GM19035 (cell line): ENCODE measurements around the gene C5orf58.
A peak's percentile ranks its signal among the peaks of the same experiment; 100 is the strongest.

Source experiments
- ATAC-seq: cut with Tn5 transposase; IDR thresholded peaks from one replicate; pipeline ENCODE4 v1.9.1; 2021; ENCODE audit not compliant: unreplicated experiment

The C5orf58 gene

GRCh38 chr5:170278611-170279458, 46.0 kb downstream of the C5orf58 start:
- ATAC-seq = peak; percentile 90

- ATAC-seq = no peak
Measured at GRCh38 chr5:170279459-170279817, 46.7 kb downstream of the C5orf58 start.

DNA sequence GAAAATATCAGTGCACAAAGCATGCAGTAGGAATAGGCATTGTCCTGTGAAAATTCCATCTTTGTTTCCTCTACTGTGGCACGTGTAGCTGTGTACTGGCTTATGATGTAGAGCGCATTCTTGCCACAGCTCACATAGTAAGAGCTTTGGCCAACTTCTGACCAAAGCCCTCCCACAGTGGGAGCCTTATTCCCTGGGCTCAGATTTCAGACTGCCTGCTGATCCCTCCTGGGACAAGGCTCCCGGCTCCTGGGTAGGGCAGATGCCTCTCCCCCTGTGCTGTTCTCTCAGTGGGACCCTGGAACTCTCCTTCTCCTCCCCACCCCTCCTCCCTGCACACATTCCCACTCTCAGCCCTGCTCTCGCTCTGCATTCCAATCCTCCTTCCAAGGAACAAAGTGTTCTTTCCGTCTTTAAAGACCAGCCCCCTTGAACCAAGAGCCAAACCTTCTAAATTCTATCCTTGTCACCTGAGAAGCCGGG, 47.3 kb downstream of the C5orf58 start:
- ATAC-seq = no peak

DNA sequence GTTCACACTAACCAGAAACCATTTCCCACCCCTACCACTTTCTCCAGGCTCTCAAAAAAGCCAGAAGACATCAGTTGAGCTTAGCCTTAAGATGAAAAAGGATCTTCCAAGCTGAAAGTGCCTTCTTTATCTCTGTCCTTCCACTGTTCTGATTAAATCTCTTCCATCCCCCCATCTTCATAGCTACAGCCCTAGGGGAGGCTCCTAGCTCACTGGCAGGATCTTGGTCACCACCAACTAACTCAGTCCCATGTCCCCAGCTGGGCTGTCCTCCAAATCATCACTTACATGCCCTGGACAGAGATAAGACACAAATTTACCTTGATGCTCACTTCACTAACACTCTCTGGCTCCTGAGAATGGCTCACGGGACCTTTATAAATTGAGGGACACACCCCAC, 50.5 kb downstream of the C5orf58 start:
- no peak for ATAC-seq

GRCh38 chr5:170284231-170284630, 51.4 kb downstream of the C5orf58 start:
- no peak for ATAC-seq

DNA sequence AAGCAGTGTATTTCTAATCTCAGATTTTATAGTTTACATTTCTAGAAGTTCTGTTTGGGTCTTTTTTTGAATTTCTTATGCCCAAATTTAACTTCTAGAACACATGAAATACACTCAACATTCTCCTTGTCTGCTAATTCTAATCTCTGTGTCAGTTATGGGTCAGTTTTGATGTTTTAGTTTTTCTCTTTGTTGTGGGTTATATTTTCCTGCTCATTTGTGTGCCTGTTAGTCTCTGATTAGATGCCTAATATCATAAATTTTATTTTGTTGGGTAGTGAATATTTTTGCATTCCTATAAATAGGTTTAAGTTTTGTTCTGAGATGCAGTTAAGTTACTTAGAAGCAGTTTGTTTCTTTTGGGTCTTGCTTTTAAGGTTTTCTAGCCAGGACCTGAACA, 52.4 kb downstream of the C5orf58 start:
- ATAC-seq = no peak

- no peak for ATAC-seq
Measured at GRCh38 chr5:170286386-170286925, 53.7 kb downstream of the C5orf58 start.

DNA sequence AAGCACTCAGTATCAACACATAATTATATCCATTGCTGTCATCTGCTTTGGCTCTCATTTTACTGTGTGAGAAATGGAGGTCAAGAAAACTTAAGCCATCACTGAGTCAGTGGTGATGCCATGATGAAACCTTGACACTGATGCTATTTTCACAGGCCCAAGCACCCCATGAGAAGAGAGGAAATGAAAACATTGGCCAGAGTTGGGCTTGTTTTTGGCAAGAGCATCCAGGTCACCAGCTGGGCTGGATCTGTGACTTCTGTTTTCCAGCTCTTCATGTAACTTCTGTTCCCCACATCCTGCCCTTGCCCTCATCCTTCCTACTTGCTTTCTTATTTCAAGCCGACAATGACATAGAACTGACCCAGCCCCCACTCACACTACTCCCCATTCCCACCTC, 54.7 kb downstream of the C5orf58 start:
- no peak for ATAC-seq

GRCh38 chr5:170288151-170288550, 55.4 kb downstream of the C5orf58 start:
- no peak for ATAC-seq

GRCh38 chr5:170288551-170288950, 55.8 kb downstream of the C5orf58 start:
- ATAC-seq = no peak

- no peak for ATAC-seq
Measured at GRCh38 chr5:170289121-170289520, 56.3 kb downstream of the C5orf58 start.

DNA sequence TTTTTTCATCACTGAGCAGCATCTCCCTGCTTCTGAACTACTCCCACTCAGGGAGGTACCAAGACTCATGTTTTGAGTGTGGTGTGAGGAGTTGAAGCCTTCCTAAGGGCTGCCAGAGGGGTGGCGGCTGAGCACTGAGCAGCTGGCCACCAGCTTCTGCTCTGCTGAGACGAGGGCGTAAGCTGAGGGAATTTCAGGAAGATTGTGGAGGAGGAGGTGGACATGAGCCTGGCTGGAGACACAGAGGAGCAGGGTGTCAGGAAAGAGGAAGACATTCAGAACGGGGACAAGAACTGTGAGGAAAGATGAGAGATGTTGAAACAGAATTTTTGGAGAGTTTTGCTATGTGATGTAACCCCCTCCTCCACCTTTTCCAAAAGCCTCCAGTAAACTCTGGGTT, 57.0 kb downstream of the C5orf58 start:
- no peak for ATAC-seq

- no peak for ATAC-seq
Measured at GRCh38 chr5:170290498-170290897, 57.7 kb downstream of the C5orf58 start.

DNA sequence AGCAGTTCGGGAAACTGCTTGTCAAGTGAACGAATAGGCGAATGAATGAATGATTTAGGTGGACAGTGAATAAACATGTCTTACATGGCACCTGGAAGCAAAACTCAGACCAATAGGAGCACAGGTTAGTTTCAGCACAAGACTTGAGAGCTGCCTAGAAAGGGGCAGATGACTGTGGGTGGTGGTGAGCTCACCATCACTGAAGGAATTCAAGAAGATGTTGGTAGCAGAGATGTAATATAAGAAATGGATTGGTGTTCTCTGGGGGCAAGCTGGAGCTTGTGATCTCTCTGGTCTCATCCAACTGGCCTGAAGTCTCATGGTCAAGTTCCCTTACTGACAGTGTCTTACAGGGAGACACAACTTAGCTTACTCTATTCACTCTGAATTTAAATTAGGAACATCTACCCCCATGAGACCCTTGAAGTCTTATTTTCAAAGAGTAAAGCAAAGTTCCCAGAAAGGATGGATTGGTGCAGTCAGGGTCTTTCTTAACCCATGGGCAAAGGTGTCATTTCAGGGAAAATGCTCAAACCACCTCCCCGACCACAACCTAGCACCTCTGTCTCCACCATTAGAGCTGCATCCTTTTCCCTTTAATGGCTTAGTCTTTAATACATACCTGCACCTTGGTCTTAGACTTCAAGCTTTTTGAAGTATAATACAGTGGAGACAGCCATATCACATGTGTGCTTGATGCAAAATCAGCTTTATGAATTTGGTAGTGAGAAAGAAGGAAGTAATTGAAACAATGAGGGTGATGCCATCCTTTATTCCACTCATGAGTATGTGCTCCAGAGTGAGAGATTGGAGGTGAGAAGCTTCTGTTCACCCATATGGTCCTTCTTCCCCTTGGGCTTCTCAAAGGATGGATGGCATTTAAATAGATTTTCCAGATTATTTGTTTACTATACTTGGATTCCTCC, 59.7 kb downstream of the C5orf58 start:
- no peak for ATAC-seq

DNA sequence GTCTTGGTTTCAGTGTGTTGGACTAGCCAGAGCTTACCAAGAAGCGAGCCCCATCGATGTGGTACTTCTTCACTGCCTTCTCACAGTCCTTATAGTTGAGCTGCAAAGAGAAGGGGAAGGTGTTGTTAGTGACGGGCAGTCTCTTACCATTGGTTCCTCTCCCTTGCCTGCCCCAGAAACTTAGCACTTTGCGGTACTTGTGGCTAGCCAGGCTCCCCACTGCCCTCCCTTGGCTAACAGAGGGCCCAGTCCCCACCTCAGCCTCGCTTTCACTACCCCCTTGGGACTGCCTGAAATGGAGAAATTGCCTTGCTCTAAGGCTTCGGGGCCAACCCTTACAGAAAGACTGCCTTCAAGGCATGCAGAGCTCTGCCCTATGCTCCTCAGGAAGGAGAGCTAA, 60.5 kb downstream of the C5orf58 start:
- ATAC-seq = peak; percentile 73

GRCh38 chr5:170294057-170294456, 61.3 kb downstream of the C5orf58 start:
- ATAC-seq = no peak

GRCh38 chr5:170294556-170294955, 61.8 kb downstream of the C5orf58 start:
- no peak for ATAC-seq
